HEK293 (cell line): ENCODE results near the gene SHLD1.

Experiments used
- CTCF ChIA-PET: fragments of 350-600 bp; formaldehyde crosslinking; extraction: SDS; loops from one replicate; lab custom pipeline; 2021; ENCODE audit warnings: antibody characterized with exemption; lab: Yijun Ruan, JAX
- POLR2A ChIA-PET: fragments of 300-600 bp; formaldehyde crosslinking; extraction: SDS; loops from one replicate; lab custom pipeline; 2020; ENCODE audit warnings: antibody characterized with exemption, inconsistent platforms; lab: Yijun Ruan, JAX
- H3K27ac ChIP-seq: fragments of 200-500 bp; sonication (Bioruptor generic); 2 replicates; pipeline ENCODE4 v1.5.1; 2014; ENCODE audit warnings: low read depth, low read length, control low read depth, inconsistent platforms; ENCODE audit errors: extremely low read depth
- H3K36me3 ChIP-seq, 2 experiments: fragments of 200-500 bp in 1 of 2; sonication (Bioruptor generic) in 1 of 2; 1 replicate in 1 of 2; 2 replicates in 1 of 2; pipeline ENCODE4 v1.5.1; 2014 to 2017; ENCODE audit warnings: inconsistent platforms in 2 of 2, low read length in 2 of 2; ENCODE audit not compliant: control insufficient read depth in 2 of 2, insufficient read depth in 1 of 2
- H3K4me1 ChIP-seq: fragments of 200-500 bp; sonication (Bioruptor generic); 2 replicates; pipeline ENCODE4 v1.5.1; 2014; ENCODE audit warnings: mild to moderate bottlenecking, low read length, inconsistent platforms; ENCODE audit not compliant: control insufficient read depth, insufficient read depth
- H3K4me3 ChIP-seq: 2 replicates; pipeline ENCODE4 v1.5.1; 2011; ENCODE audit warnings: low read depth, mild to moderate bottlenecking, control low read depth, low read length, moderate library complexity
- H3K9me3 ChIP-seq: fragments of 200-500 bp; sonication (Bioruptor generic); 2 replicates; pipeline ENCODE4 v1.5.1; 2014; ENCODE audit warnings: low read depth, low read length, inconsistent platforms; ENCODE audit not compliant: control insufficient read depth, insufficient read depth
- AEBP2 ChIP-seq: fragments of 450-650 bp; formaldehyde crosslinking; IDR thresholded peaks from 2 replicates; pipeline ENCODE4 v1.5.1; 2016; ENCODE audit warnings: missing biosample characterization, missing genetic modification characterization, borderline replicate concordance
- ATF2 ChIP-seq: fragments of 450-650 bp; formaldehyde crosslinking; IDR thresholded peaks from 2 replicates; pipeline ENCODE4 v1.5.1; 2016; ENCODE audit warnings: missing biosample characterization, missing genetic modification characterization, low read depth
- GLIS1 ChIP-seq: fragments of 450-650 bp; formaldehyde crosslinking; IDR thresholded peaks from 2 replicates; pipeline ENCODE4 v1.5.1; 2016; ENCODE audit warnings: missing biosample characterization, missing genetic modification characterization
- HOXD13 ChIP-seq: sonication (generic); formaldehyde crosslinking; IDR thresholded peaks from 2 replicates; pipeline ENCODE4 v1.8.0; 2022; ENCODE audit warnings: missing genetic modification reagents, borderline replicate concordance
- MYNN ChIP-seq: fragments of 450-650 bp; formaldehyde crosslinking; IDR thresholded peaks from 2 replicates; pipeline ENCODE4 v1.5.1; 2016; ENCODE audit warnings: missing biosample characterization, missing genetic modification characterization, borderline replicate concordance
- ZBTB44 ChIP-seq: fragments of 450-650 bp; IDR thresholded peaks from 2 replicates; pipeline ENCODE4 v1.5.1; 2018; ENCODE audit warnings: missing biosample characterization, mild to moderate bottlenecking, missing genetic modification characterization
- ZBTB48 ChIP-seq: fragments of 450-650 bp; formaldehyde crosslinking; IDR thresholded peaks from 2 replicates; pipeline ENCODE4 v1.5.1; 2016; ENCODE audit warnings: missing biosample characterization, missing genetic modification characterization
- ZFP41 ChIP-seq: fragments of 450-650 bp; formaldehyde crosslinking; IDR thresholded peaks from 2 replicates; pipeline ENCODE4 v1.5.1; 2016; ENCODE audit warnings: missing biosample characterization, missing genetic modification characterization, borderline replicate concordance
- ZFP69B ChIP-seq: fragments of 450-650 bp; formaldehyde crosslinking; IDR thresholded peaks from 2 replicates; pipeline ENCODE4 v1.5.1; 2016; ENCODE audit warnings: missing biosample characterization, missing genetic modification characterization
- ZNF121 ChIP-seq: fragments of 450-650 bp; formaldehyde crosslinking; IDR thresholded peaks from 2 replicates; pipeline ENCODE4 v1.5.1; 2016; ENCODE audit warnings: missing biosample characterization, missing genetic modification characterization
- ZNF266 ChIP-seq: fragments of 450-650 bp; formaldehyde crosslinking; IDR thresholded peaks from 2 replicates; pipeline ENCODE4 v1.5.1; 2016; ENCODE audit warnings: missing biosample characterization, missing genetic modification characterization, low read depth
- ZNF280C ChIP-seq: fragments of 450-650 bp; formaldehyde crosslinking; IDR thresholded peaks from 2 replicates; pipeline ENCODE4 v1.5.1; 2016; ENCODE audit warnings: missing biosample characterization, missing genetic modification characterization
- ZNF350 ChIP-seq: fragments of 450-650 bp; formaldehyde crosslinking; IDR thresholded peaks from 2 replicates; pipeline ENCODE4 v1.5.0; 2017; ENCODE audit warnings: missing biosample characterization, mild to moderate bottlenecking, missing genetic modification characterization
- ZNF362 ChIP-seq: fragments of 450-650 bp; formaldehyde crosslinking; IDR thresholded peaks from 2 replicates; pipeline ENCODE4 v1.5.1; 2016; ENCODE audit warnings: missing biosample characterization, missing genetic modification characterization
- ZNF37A ChIP-seq: fragments of 450-650 bp; IDR thresholded peaks from 2 replicates; pipeline ENCODE4 v1.5.1; 2018; ENCODE audit warnings: missing biosample characterization, missing genetic modification characterization
- ZNF501 ChIP-seq: fragments of 450-650 bp; formaldehyde crosslinking; IDR thresholded peaks from 2 replicates; pipeline ENCODE4 v1.5.1; 2016; ENCODE audit warnings: missing biosample characterization, missing genetic modification characterization
- ZNF600 ChIP-seq: fragments of 450-650 bp; formaldehyde crosslinking; IDR thresholded peaks from 2 replicates; pipeline ENCODE4 v1.5.1; 2016; ENCODE audit warnings: missing biosample characterization, missing genetic modification characterization
- ZNF639 ChIP-seq: fragments of 450-650 bp; formaldehyde crosslinking; IDR thresholded peaks from 2 replicates; pipeline ENCODE4 v1.5.1; 2016; ENCODE audit warnings: missing biosample characterization, missing genetic modification characterization
- ZNF76 ChIP-seq: fragments of 450-650 bp; formaldehyde crosslinking; IDR thresholded peaks from 2 replicates; pipeline ENCODE4; 2016; ENCODE audit warnings: low read depth, missing biosample characterization, missing genetic modification characterization, borderline replicate concordance
- ZNF768 ChIP-seq: fragments of 450-650 bp; formaldehyde crosslinking; IDR thresholded peaks from 2 replicates; pipeline ENCODE4 v1.5.1; 2018; ENCODE audit warnings: missing biosample characterization, mild to moderate bottlenecking, missing genetic modification characterization
- ZNF830 ChIP-seq: fragments of 450-650 bp; IDR thresholded peaks from 2 replicates; pipeline ENCODE4 v1.5.0; 2018; ENCODE audit warnings: missing biosample characterization, missing genetic modification characterization, low read depth, mild to moderate bottlenecking, moderate library complexity
- ZNF843 ChIP-seq: fragments of 450-650 bp; formaldehyde crosslinking; IDR thresholded peaks from 2 replicates; pipeline ENCODE4 v1.5.1; 2016; ENCODE audit warnings: missing biosample characterization, missing genetic modification characterization
- ZXDB ChIP-seq: fragments of 450-650 bp; formaldehyde crosslinking; IDR thresholded peaks from 2 replicates; pipeline ENCODE4 v1.5.1; 2016; ENCODE audit warnings: missing biosample characterization, missing genetic modification characterization

Gene SHLD1

GRCh38 chr20:5827861-5828260 lies 77.7 kb downstream of the SHLD1 start (continued):
- TF ChIP-seq ZNF280C (tag by site-specific recombination) (no peak), ZNF76 (tag by site-specific recombination) (no peak), HOXD13 (CRISPR knock-in tag) (no peak), ZNF768 (tag by site-specific recombination) (no peak)

- H3K4me3 ChIP-seq, result no peak overlapping the region
- H3K36me3 ChIP-seq, result no peaks in the 10 kb centered on the region; a peak in 1 of 3 replicates
- H3K4me1 ChIP-seq, result no peaks in the 10 kb centered on the region
- CTCF ChIA-PET, result interaction anchor here (0.7 kb wide), 1 partner anchor 141 kb away, joined by 4 read pairs; no protein-coding TSS in a partner anchor
- no peaks in the 10 kb centered on the region for H3K9me3 ChIP-seq
- POLR2A ChIA-PET, result no interaction called here
- H3K27ac ChIP-seq, result no peak overlapping the region
- TF ChIP-seq ZBTB44 (no peak), ZNF600 (tag by site-specific recombination) (no peak), MYNN (tag by site-specific recombination) (no peak), ZXDB (tag by site-specific recombination) (no peak), AEBP2 (tag by site-specific recombination) (no peak), ZFP41 (no peak), ZNF501 (no peak), ZNF37A (tag by site-specific recombination) (no peak), ZNF266 (tag by site-specific recombination) (no peak), ZNF639 (tag by site-specific recombination) (no peak), ZNF362 (tag by site-specific recombination) (no peak), ZNF350 (tag by site-specific recombination) (no peak), ZFP69B (tag by site-specific recombination) (no peak), ATF2 (tag by site-specific recombination) (no peak), ZNF830 (tag by site-specific recombination) (no peak), ZNF843 (tag by site-specific recombination) (no peak), ZBTB48 (tag by site-specific recombination) (no peak), ZNF121 (no peak), GLIS1 (tag by site-specific recombination) (no peak)
- TF ChIP-seq, all 188 proteins: peak for 0
Measured at GRCh38 chr20:5829241-5829809, 79.1 kb downstream of the SHLD1 start.
